Suprapubic skin (tissue), 4 donors: Measurements from ENCODE around the gene HSPA14. TPM values are rescaled to one million over a fixed set of nuclear protein-coding genes. Genes with fewer than 3 reads are reported as not detected.

Experiments
- DNase-seq, 2 donors: peaks; one replicate each; pipeline ENCODE4 v3.0.0-alpha.2; 2019; ENCODE audit warnings: low spot score in 2 of 2
- H3K27ac ChIP-seq: fragments of 200-600 bp; sonication (generic); one replicate; pipeline ENCODE4 v1.5.1; 2019
- H3K27me3 ChIP-seq: fragments of 200-600 bp; sonication (generic); one replicate; pipeline ENCODE4 v1.5.1; 2019
- H3K36me3 ChIP-seq: fragments of 200-600 bp; sonication (generic); one replicate; pipeline ENCODE4 v1.5.1; 2019
- H3K4me1 ChIP-seq: fragments of 200-600 bp; sonication (generic); one replicate; pipeline ENCODE4 v1.5.1; 2019
- H3K4me3 ChIP-seq: fragments of 200-600 bp; sonication (generic); one replicate; pipeline ENCODE4 v1.5.1; 2019; ENCODE audit warnings: mild to moderate bottlenecking
- H3K9me3 ChIP-seq: fragments of 200-600 bp; sonication (generic); one replicate; pipeline ENCODE4 v1.5.1; 2019
- CTCF ChIP-seq, 2 donors: fragments of 200-600 bp in 1 of 2; fragments of 450-650 bp in 1 of 2; sonication (generic) in 1 of 2; IDR thresholded peaks; one replicate each; pipeline ENCODE4 v1.5.1; 2016 to 2019; ENCODE audit warnings: antibody characterized with exemption in 2 of 2, mild to moderate bottlenecking in 1 of 2, moderate library complexity in 1 of 2
- EP300 ChIP-seq: sonication (generic); formaldehyde crosslinking; IDR thresholded peaks from one replicate; pipeline ENCODE4 v1.6.1; 2017; ENCODE audit warnings: antibody characterized with exemption
- POLR2A ChIP-seq, 2 donors: fragments of 450-650 bp; IDR thresholded peaks; one replicate each; pipeline ENCODE4 v1.6.1; 2017; ENCODE audit warnings: antibody characterized with exemption in 2 of 2, mild to moderate bottlenecking in 2 of 2, moderate library complexity in 2 of 2
- POLR2AphosphoS5 ChIP-seq, 3 donors: sonication (generic); formaldehyde crosslinking; IDR thresholded peaks; one replicate each; pipeline ENCODE4 v1.6.1; 2017; ENCODE audit warnings: antibody characterized with exemption in 3 of 3
- WGBS: methylation state at CpG from one replicate; pipeline ENCODE4 v1.1.5; 2018; 5-methylcytosine and 5-hydroxymethylcytosine counted together
- total RNA-seq, 4 donors: library from RNA; depleted of rRNA; stranded (reverse); fragments of >200 nt; gene quantifications; one replicate each; pipeline ENCODE4 v1.1.0, GENCODE V29; 2016

The HSPA14 gene
- total RNA-seq, 4 donors from 2014 or later: 6.6 to 11.7 (median 7.4) TPM

- no peaks in the 10 kb centered on the region for H3K36me3 ChIP-seq
- H3K4me1 ChIP-seq: no peaks in the 10 kb centered on the region
- no peak for TF ChIP-seq CTCF (IDR thresholded peaks at IDR 0.05)
- TF ChIP-seq EP300: no peak
- TF ChIP-seq POLR2AphosphoS5 (IDR thresholded peaks at IDR 0.05): no peak
- TF ChIP-seq POLR2A (IDR thresholded peaks at IDR 0.05): no peak
- H3K4me3 ChIP-seq: no peak overlapping the region
- 78% methylated on average over 3 of the region's 3 CpGs for WGBS
- H3K9me3 ChIP-seq: no peaks in the 10 kb centered on the region
- DNase-seq: no peak
- no peak overlapping the region for H3K27ac ChIP-seq
- no peaks in the 10 kb centered on the region for H3K27me3 ChIP-seq
Measured at GRCh38 chr10:14823966-14824365, 14.1 kb upstream of the HSPA14 start.

GRCh38 chr10:14826076-14826829 lies 11.9 kb upstream of the HSPA14 start:
- WGBS: 85% methylated on average over 1 of the region's 1 CpG
- Histone ChIP-seq H3K4me3 (no peak overlapping the region), H3K27me3 (no peaks in the 10 kb centered on the region), H3K27ac (no peak overlapping the region), H3K4me1 (no peaks in the 10 kb centered on the region), H3K9me3 (no peaks in the 10 kb centered on the region), H3K36me3 (no peaks in the 10 kb centered on the region)
- TF ChIP-seq EP300 (no peak), POLR2A (IDR thresholded peaks at IDR 0.05) (no peak), CTCF (IDR thresholded peaks at IDR 0.05) (no peak), POLR2AphosphoS5 (IDR thresholded peaks at IDR 0.05) (no peak)
- no peak for DNase-seq

GRCh38 chr10:14833106-14833505 lies 5.0 kb upstream of the HSPA14 start:
- TF ChIP-seq EP300 (no peak), CTCF (IDR thresholded peaks at IDR 0.05) (no peak), POLR2AphosphoS5 (IDR thresholded peaks at IDR 0.05) (no peak), POLR2A (IDR thresholded peaks at IDR 0.05) (no peak)
- no peak for DNase-seq
- Histone ChIP-seq H3K27ac (no peak overlapping the region), H3K4me3 (no peak overlapping the region), H3K4me1 (peaks cover 9% of the 10 kb centered on the region), H3K27me3 (no peaks in the 10 kb centered on the region), H3K36me3 (no peaks in the 10 kb centered on the region), H3K9me3 (no peaks in the 10 kb centered on the region)
- 80% methylated on average over 3 of the region's 3 CpGs for WGBS

GRCh38 chr10:14836208-14836607 lies 1.9 kb upstream of the HSPA14 start:
- no peak for DNase-seq
- TF ChIP-seq POLR2AphosphoS5 (IDR thresholded peaks at IDR 0.05) (no peak), EP300 (no peak), POLR2A (IDR thresholded peaks at IDR 0.05) (no peak), CTCF (IDR thresholded peaks at IDR 0.05) (no peak)

GRCh38 chr10:14837003-14837756 lies 926 bp upstream of the HSPA14 start:
- H3K36me3 ChIP-seq: peaks cover 13% of the 10 kb centered on the region
- no peaks in the 10 kb centered on the region for H3K27me3 ChIP-seq
- H3K9me3 ChIP-seq: no peaks in the 10 kb centered on the region
- peak overlapping the region; percentile 96 for H3K4me3 ChIP-seq
- peak; percentile 15 for TF ChIP-seq EP300
- TF ChIP-seq POLR2A (IDR thresholded peaks at IDR 0.05): no peak
- peak overlapping the region; percentile 95 for H3K27ac ChIP-seq
- H3K4me1 ChIP-seq: peaks cover 19% of the 10 kb centered on the region
- WGBS: 19% methylated on average over 14 of the region's 14 CpGs
- no peak for DNase-seq

More at GRCh38 chr10:14836208-14836607, 1.9 kb upstream of the HSPA14 start:
- WGBS: 86% methylated on average over 2 of the region's 2 CpGs
- Histone ChIP-seq H3K36me3 (peaks cover 3% of the 10 kb centered on the region), H3K4me1 (peaks cover 19% of the 10 kb centered on the region), H3K27ac (no peak overlapping the region), H3K27me3 (no peaks in the 10 kb centered on the region), H3K4me3 (no peak overlapping the region), H3K9me3 (no peaks in the 10 kb centered on the region)
